HG03175 (cell line): ENCODE results near the gene CATSPER2.
"Not testable (repeated sequence)": the region's sequence is repeated elsewhere in the genome, so short reads cannot be mapped to it uniquely, and the experiment has no call there.

ENCODE experiments used
- ATAC-seq: cut with Tn5 transposase; IDR thresholded peaks from one replicate; pipeline ENCODE4 v1.9.1; 2021; ENCODE audit warnings: mild to moderate bottlenecking, moderate library complexity; ENCODE audit not compliant: unreplicated experiment

CATSPER2 gene

GRCh38 chr15:43648649-43649429 lies at the start of gene CATSPER2:
Gene CATSPER2 (minus strand): TSS chr15:43648844. CDS start chr15:43648061, 783 bp downstream.
- no peak for ATAC-seq

- not testable (repeated sequence) for ATAC-seq
These were observed 44.7 kb upstream of the CATSPER2 start, which contains the start of gene CKMT1A for GRCh38 chr15:43693148-43694022. Gene CKMT1A (plus strand): TSS chr15:43693859. CDS start chr15:43694051, 192 bp downstream.

GRCh38 chr15:43692679-43693078 lies 44.0 kb upstream of the CATSPER2 start:
- ATAC-seq, result not testable (repeated sequence)

- peak; percentile 98 for ATAC-seq
These were observed 41.1 kb upstream of the CATSPER2 start for GRCh38 chr15:43689604-43690301.

- ATAC-seq, result not testable (repeated sequence)
These were observed 25.5 kb upstream of the CATSPER2 start for GRCh38 chr15:43674175-43674574.

- not testable (repeated sequence) for ATAC-seq
These were observed 17.5 kb upstream of the CATSPER2 start for GRCh38 chr15:43666177-43666576.

GRCh38 chr15:43663333-43663732 lies 14.7 kb upstream of the CATSPER2 start:
- not testable (repeated sequence) for ATAC-seq

- not testable (repeated sequence) for ATAC-seq
These were observed 13.6 kb upstream of the CATSPER2 start for GRCh38 chr15:43662293-43662692.

GRCh38 chr15:43659727-43660126 lies 11.1 kb upstream of the CATSPER2 start:
- ATAC-seq, result not testable (repeated sequence)

- not testable (repeated sequence) for ATAC-seq
These were observed 834 bp upstream of the CATSPER2 start for GRCh38 chr15:43649430-43649926.

GRCh38 chr15:43638464-43639204 lies 10.0 kb downstream of the CATSPER2 start:
- ATAC-seq, result not testable (repeated sequence)

- not testable (repeated sequence) for ATAC-seq
These were observed 21.7 kb downstream of the CATSPER2 start for GRCh38 chr15:43626937-43627336.

- ATAC-seq, result no peak
These were observed 23.5 kb downstream of the CATSPER2 start for GRCh38 chr15:43625106-43625505.

- ATAC-seq, result not testable (repeated sequence)
These were observed 26.4 kb downstream of the CATSPER2 start for GRCh38 chr15:43622068-43622799.

GRCh38 chr15:43618700-43619099 lies 29.9 kb downstream of the CATSPER2 start, which contains the start of gene STRC:
Gene STRC (minus strand): TSS chr15:43618800. CDS start chr15:43618722, 78 bp downstream.
- ATAC-seq, result not testable (repeated sequence)

- not testable (repeated sequence) for ATAC-seq
These were observed 30.9 kb downstream of the CATSPER2 start for GRCh38 chr15:43617750-43618149.

- ATAC-seq, result not testable (repeated sequence)
These were observed 46.4 kb downstream of the CATSPER2 start for GRCh38 chr15:43602233-43602632.

GRCh38 chr15:43600200-43600599 lies 48.4 kb downstream of the CATSPER2 start:
- ATAC-seq, result not testable (repeated sequence)

GRCh38 chr15:43599131-43599530 lies 49.5 kb downstream of the CATSPER2 start:
- ATAC-seq, result not testable (repeated sequence)
